Stimulated activated naive CD4-positive, alpha-beta T cell treated with Interleukin-2 at 50 U/mL for 16 hours (primary cell): ENCODE results near the gene CD8A.
A peak's percentile ranks its signal among the peaks of the same experiment; 100 is the strongest.
"Not testable (repeated sequence)": the region's sequence is repeated elsewhere in the genome, so short reads cannot be mapped to it uniquely, and the experiment has no call there.

ENCODE experiments used
- DNase-seq: peaks from one replicate; lab custom pipeline; 2025; lab: John Stamatoyannopoulos, UW

CD8A gene

GRCh38 chr2:86790676-86791572 lies at the start of gene CD8A:
Gene CD8A (minus strand): TSS chr2:86790913. CDS start chr2:86790825, 88 bp downstream.
- no peak for DNase-seq

DNA sequence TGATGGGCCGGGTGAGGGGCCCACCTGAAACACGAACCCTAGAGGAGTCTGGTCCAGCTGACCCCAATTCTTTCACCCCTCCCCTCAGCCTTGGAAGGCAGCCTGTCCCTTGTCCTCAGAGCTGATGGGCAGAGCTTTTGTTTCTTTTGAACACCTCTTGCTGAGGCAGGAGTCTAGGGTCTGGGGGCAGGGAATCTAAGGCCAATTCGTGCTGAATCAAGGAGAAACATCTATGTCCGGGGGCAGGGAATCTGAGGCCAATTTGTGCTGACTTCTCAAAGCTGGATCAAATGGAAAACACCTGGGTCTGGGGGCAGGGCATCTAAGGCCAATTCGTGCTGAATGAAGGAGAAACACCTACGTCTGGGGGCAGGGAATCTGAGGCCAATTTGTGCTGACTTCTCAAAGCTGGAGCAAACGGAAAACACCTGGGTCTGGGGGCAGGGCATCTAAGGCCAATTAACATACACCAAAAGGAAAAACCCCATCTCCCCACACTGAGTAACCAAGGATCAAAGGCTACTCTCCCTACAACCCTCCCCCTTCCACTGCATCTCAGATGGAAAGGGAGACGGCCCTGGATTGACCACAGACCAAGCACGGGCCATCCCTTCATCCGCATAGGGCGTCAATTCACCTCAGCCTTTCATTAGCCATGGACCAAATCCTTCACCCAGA lies 49.3 kb upstream of the CD8A start:
- not testable (repeated sequence) for DNase-seq

DNA sequence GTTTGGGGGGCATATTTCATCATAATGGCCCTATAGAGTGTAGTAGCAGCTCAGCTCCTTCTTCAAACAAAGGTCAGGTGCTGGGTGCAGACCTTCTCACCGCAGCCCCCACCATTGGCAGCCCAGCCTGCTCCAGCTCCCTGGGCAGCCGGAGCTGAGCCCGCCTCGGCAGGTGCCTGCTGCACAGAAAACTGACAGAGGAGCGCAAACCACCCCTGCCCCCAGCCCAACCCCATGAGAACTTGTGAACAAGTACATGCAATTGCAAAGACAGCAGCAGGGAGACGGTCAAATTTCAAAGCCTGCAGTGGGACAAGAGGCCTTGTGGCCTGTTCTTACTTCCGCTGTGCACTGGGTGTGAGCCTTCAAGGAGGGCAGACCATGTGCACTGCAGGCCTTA lies 48.7 kb upstream of the CD8A start:
- DNase-seq: not testable (repeated sequence)

DNA sequence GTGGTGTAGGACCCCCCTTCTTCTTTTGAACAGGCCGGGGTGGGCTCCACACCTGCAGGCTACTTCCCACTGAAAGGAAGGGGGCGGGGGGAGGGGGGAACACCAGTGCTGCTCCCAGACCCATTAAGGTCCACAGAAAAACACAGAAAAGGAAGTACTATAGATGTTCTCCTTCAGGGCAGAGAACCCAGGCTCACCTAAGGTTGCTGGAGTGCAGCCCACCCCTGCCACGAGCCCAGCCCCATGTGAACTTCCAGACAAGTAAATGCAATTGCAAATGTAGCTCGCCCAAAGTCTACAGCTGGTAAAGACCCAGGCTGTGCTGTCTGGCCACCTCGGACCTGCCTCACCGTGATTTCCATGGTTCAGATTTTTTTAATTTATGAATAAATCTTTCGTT lies 47.0 kb upstream of the CD8A start:
- not testable (repeated sequence) for DNase-seq

DNA sequence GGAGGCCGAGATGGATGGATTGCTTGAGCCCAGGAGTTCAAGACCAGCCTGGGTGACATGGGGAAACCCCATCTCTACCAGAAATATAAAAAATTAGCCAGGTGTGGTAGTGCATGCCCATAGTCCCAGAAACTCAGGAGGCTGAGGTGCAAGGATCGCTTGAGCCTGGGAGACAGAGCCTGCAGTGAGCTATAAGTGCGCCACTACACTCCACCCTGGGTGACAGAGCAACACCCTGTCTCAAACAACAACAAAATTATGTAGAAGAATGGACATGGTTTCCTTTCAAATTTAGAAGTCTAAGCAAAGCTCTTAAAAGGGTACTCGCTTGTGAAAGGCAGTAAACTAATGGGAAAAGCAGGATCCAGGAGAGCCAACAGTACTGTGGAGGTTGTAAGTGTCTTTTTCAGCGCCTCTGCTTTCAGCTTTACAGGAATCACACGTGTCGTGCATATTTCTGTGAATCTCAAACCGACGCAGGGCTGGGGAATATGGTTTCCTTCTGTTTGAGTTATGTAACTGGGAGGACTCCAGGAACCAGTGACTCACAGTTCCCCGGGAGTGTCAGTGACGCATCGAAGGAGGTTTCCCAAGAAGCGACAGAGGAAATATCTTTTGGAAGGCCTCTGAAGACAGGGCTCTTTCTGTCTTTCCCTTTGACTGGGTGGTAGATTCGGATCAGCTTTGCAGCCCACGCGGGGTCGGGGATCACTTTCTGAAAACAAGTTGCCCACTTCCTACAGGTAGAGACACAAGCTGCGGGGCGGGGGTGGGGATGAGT lies 46.4 kb upstream of the CD8A start:
- DNase-seq: peak; percentile 48

GRCh38 chr2:86835548-86835889 lies 44.8 kb upstream of the CD8A start:
- DNase-seq: not testable (repeated sequence)

DNA sequence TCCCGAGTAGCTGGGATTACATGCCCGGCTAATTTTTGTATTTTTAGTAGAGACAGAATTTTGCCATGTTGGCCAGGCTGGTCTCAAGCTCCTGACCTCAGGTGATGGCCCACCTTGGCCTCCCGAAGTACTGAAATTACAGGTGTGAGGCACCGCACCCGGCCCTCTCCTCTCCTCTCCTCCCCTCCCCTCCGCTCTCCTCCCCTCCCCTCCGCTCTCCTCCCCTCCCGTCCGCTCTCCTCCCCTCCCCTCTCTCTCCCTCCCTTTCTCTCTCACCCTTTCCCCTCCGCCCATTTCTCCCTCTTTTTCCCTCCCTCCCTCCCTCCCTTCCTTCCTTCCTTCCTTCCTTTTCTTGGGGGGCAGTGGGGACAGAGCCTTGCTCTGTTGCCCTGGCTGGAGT lies 42.6 kb upstream of the CD8A start:
- DNase-seq: no peak

GRCh38 chr2:86832334-86833096 lies 41.8 kb upstream of the CD8A start:
- no peak for DNase-seq

DNA sequence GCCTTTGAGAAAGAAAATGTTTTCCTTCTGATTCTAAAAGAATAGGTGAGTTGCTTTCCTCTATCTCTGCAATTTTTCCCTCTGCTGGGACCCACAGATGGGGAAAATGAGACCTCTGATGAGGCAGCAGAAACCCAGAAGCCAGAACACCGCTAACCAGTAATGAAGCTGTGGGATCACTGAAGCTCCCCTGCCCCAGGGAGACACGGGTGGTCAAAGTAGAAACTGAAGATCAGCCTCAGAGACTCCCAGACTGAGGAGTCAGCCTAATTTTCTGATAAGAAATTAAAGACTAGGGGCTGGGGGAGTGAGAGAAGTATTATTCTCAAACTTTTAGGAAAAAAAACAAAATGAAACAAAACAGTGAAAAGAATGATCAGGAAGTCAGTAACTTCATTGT lies 40.8 kb upstream of the CD8A start:
- DNase-seq: no peak

DNA sequence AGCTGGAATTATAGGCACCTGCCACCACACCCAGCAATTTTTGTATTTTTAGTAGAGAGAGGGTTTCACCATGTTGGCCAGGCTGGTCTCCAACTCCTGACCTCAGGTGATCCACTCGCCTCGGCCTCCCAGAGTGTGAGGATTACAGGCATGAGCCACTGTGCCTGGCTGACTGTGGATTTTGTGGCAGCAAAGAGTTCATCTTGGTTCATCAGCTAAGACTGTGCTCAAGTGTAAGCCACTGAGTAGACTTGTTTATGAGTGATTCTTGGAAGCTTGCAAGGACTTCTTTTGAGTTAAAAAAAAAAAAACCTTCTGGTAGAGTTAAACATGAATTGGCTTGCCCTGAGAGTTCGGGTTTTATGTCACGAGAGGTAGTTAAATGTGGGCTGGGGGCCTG lies 36.2 kb upstream of the CD8A start:
- no peak for DNase-seq

- no peak for DNase-seq
Measured at GRCh38 chr2:86825693-86826381, 35.1 kb upstream of the CD8A start.

DNA sequence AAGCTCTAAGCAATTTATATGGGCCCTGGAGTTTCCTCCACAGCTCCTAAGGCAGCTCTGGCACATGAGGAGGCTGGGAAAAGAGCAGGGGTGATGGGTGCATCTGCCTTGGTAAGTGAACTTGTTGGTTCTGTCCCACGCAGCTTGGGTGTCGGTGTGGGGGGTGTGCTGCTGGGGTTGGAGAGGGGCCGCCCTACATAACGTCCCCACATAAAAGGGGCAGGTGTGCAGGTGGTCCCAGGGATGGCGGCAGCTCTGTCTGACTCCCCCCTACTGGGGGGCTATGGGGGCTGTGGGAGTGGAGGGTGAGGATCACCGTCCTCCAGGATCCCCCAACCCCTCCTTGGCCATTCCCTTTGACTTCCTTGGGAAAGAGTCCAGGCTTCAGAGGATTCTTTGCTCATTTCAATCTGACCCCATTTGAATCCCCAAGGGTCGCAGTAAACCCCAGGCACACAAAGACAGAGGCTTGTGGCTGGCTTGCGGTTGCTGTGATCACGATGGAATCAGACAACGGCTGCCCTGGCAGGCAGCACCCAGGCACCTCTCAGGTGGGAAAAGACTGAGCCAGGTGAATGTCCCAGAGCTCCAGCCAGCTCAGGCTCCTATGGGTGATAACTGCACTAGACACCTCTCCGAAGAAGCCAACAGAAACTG lies 34.5 kb upstream of the CD8A start:
- no peak for DNase-seq

- no peak for DNase-seq
Measured at GRCh38 chr2:86822668-86823345, 32.1 kb upstream of the CD8A start.

- DNase-seq: no peak
Measured at GRCh38 chr2:86821842-86822241, 31.1 kb upstream of the CD8A start.

- no peak for DNase-seq
Measured at GRCh38 chr2:86821306-86821705, 30.6 kb upstream of the CD8A start.

DNA sequence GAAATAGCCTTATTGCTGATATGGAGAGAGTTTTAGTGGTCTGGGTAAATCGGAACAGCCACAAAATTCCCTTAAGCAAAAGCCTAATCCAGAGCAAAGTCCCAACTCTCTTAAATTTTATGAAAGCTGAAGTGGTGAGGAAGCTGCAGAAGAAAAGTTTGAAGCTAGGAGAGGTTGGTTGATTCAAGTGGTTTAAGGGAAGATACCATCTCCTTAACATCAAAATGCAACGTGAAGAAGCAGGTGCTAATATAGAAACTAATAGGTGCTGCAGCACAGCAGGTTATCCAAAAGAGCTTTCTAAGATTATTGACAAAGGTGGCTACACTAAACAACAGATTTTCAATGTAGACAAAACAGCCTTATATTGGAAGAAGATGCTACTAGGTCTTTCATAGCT lies 28.2 kb upstream of the CD8A start:
- DNase-seq: no peak

- no peak for DNase-seq
Measured at GRCh38 chr2:86818114-86818801, 27.5 kb upstream of the CD8A start.

- no peak for DNase-seq
Measured at GRCh38 chr2:86815611-86816010, 24.9 kb upstream of the CD8A start.

DNA sequence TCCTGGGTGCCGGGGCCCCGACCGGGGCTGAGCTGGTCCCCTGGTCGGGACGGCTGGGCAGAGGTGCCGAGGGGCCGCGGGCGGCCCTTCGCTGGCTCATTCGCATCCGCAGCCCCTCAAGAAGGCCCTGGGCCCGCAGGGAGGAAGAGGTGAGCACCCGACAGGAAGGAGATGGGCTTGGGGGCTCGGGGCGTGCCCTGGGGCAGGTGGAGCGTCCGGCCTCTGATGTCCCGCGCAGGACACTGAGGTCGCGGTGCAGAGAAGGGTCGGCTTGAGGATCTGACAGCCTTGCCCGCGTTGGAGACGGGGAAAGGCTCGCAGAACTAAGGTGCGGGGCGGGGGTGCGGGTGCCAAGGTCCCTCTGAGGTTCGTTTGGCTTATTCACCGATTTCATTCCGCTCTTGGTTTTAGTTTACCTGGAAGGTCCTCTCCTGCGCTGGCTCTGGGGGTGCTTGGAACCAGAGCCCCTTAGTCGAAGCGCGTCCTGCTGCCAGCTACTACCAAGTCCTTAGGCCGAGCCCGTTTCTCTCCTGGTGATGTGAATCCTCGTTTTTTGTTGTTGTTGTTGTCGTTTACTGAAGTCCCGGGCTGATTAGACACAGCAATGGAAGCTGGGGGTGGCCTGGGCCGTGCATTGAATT lies 18.9 kb upstream of the CD8A start:
- no peak for DNase-seq
